ENCODE results near the gene HCCS.

Gene HCCS

GRCh38 chrX:11111037-11111851, at the start of gene HCCS:
TSS of gene HCCS (plus strand) at chrX:11111332. CDS start at chrX:11112061, 729 bp downstream.
- in situ Hi-C loops (cut with MboI; ENCODE audit: low sequenced_read_pairs), result no loop called here

DNA sequence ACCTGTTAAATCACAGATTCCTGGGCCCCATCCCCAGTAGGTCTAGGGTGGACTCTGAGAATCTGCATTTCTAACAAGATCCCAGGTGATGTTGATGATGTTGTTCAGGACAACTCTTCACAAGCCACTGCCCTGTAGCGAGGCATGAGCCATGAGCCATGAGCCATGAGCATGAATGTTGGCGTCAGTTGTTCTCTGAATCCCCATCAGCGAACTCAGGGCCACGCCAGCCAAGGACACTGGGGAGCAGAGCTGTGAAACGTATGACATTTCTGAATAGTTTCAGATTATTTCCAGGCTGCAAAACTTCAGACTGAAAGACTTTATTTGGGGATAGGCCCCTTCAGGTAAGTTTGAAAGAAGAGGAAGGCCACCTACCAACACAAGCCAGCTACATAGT, 46.9 kb upstream of the HCCS start:
- in situ Hi-C loops (cut with MboI; ENCODE audit: low sequenced_read_pairs), result no loop called here

DNA sequence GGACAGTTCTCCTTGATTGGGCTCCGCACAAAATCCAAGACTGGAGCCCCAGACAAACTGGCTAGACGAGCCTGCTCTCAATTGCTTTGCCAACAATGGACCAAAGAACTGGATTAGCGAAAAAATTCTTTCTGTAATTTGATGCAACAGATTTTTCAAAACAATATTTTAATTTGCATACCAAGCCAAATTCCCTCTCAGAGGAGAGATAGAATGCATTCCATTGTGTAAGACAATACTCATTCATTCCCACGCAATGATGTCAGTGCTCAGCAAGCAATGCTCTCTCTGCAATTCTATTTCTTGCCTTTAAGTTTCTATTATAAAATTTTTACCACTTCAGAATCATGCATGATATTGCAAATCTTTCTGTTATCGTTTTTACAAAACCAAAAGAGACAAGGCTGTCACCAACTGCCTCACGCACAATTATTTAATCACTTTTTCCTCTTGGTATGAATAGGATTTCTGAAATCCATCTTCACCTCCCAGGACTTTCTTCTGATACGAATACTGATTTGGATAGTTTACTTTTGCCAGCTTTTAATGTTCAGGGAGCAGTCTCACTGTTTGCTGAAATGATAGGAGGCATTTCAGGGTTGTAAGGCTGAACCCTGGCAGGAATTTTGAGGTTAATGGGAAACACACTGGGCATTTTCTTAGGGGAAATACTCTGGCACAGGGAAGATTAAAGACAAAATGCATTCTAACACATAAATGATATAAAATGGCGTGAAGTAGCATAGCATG, 46.1 kb upstream of the HCCS start:
- in situ Hi-C loops (cut with MboI; ENCODE audit: low sequenced_read_pairs), result no loop called here

DNA sequence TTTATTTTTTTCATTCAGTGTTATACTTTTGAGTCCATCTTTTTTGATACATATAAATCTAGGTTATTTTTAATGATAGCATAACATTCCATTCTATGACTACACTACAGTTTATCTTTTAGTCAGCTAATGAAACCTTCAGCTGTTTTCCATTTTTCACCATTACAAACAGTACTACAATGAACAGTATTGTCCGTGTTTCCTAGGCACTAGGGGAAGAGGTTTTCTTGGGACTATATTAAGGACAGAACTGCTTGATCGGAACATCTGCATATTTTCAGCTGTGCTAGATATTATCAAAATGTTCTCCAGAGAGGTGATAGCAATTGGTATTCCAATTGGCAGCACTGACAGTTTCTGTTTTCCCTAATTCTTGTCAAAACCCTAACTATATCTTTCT, 44.3 kb upstream of the HCCS start:
- in situ Hi-C loops (cut with MboI; ENCODE audit: low sequenced_read_pairs), result no loop called here

GRCh38 chrX:11073381-11073780, 37.8 kb upstream of the HCCS start:
- in situ Hi-C loops (cut with MboI; ENCODE audit: low sequenced_read_pairs), result no loop called here

- in situ Hi-C loops (cut with MboI; ENCODE audit: low sequenced_read_pairs), result no loop called here
These were observed 30.3 kb upstream of the HCCS start for GRCh38 chrX:11080741-11081305.

DNA sequence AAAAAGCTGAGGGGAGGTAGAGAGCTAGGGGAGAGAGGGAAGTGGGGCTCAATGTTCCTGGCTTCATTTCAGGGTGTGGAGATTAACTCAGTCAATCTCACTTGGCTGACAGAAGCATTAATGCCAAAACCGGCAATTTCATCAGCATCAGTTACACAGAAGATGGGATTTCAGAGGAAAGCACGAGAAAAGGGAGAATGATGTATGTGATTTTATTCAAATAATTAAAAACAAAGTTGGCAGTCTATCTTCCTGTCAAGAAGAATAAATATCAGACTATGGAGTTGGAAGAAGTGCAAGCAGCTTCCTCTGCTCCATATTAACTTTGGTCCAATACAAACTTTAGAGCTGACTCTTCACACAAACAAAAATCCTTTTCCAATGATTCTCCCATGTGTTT, 29.6 kb upstream of the HCCS start:
- in situ Hi-C loops (cut with MboI; ENCODE audit: low sequenced_read_pairs), result no loop called here

- in situ Hi-C loops (cut with MboI; ENCODE audit: low sequenced_read_pairs), result no loop called here
These were observed 25.8 kb upstream of the HCCS start for GRCh38 chrX:11085305-11085704.

DNA sequence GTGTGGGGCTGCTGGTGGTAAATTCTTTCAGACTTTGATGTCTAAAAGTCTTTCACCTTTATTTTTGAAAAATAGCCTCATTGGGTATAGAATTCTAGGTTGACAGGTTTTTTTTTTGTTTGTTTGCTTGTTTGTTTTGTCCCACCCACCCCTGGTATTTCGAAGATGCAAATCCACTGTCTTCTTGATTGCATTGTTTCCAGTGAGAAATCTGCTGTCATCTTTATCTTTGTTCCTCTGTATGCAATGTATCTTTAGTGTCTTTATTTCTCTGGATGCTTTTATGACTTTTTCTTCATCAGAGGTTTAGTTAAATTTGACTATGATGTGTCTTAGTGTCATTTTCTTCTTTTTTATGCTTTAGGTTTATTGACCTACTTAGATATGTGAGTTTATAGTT, 21.3 kb upstream of the HCCS start:
- in situ Hi-C loops (cut with MboI; ENCODE audit: low sequenced_read_pairs), result no loop called here

DNA sequence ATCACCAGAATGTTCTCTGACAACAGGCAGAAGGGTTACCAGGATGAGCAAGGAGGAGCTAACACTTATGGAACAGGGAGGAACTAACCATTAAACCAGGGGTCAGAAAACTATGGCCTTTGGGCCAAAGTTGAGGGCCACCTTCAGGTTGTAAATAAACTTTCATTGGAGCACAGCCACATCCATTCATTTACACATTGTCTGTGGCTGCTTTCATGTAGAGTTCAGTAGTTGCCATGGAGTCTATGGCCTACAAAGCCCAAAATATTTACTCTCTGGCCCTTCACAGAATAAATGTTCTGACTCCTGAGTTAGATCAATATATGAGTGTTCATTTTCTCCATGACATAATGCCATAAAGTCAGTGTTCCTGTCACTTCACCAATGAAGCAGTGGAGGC, 13.2 kb upstream of the HCCS start:
- in situ Hi-C loops (cut with MboI; ENCODE audit: low sequenced_read_pairs), result no loop called here

- in situ Hi-C loops (cut with MboI; ENCODE audit: low sequenced_read_pairs), result no loop called here
These were observed 11.7 kb upstream of the HCCS start for GRCh38 chrX:11099465-11099864.

DNA sequence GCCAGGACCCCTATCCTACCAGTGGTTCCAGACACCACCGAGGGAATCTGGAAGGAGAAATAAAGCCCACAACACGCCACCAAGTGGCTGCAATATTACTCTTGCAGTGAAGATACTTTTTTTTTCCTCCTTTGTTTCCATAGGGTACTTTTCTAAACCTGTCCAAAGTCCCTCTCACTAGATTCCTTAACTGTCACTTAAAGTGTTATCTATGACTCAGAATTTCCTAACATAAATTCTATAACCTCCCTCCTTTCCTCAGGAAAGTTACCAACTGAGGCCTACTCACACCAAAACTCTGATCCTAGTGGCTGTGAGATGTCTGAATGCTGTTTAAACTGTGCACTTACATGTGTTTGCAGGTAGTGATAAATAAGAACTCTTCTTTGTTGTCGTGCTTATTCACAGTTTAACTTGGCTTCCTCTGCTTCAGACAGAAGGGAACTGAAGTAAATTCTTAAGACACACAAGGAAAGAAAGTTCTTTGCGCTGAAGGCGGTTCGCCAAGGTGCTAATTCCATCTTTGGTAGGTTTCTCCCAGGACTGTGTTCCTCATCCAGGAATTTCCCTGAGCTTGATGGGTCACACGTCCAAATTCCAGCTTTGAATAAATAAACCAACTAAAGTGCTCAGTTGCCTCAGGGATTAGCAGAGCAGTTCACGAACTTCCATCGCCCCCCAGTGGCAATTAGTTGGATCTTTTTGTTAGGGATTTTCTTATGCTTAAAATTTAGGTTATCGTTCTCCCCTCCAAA, 10.7 kb upstream of the HCCS start:
- in situ Hi-C loops (cut with MboI; ENCODE audit: low sequenced_read_pairs), result no loop called here

DNA sequence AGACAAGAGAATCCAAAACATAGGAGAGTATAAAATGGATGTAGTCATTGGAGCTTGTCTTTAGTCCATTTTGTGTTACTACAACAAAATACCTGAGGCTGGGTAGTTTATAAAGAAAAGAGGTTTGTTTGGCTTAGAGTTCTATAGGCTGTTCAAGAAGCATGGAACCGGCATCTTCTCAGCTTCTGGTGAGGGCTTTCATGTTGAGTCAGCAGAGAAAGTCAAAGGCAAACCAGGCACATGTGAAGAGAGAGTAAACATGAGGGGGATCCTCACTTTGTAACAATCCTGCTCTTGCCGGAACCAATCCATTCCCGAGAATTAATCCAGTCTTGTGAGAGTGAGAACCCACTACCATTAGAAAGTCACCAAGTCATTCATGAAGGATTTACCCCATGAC, 8.1 kb upstream of the HCCS start:
- in situ Hi-C loops (cut with MboI; ENCODE audit: low sequenced_read_pairs), result no loop called here

GRCh38 chrX:11103751-11104150, 7.4 kb upstream of the HCCS start:
- in situ Hi-C loops (cut with MboI; ENCODE audit: low sequenced_read_pairs), result no loop called here

GRCh38 chrX:11105080-11105479, 6.1 kb upstream of the HCCS start:
- in situ Hi-C loops (cut with MboI; ENCODE audit: low sequenced_read_pairs), result no loop called here

DNA sequence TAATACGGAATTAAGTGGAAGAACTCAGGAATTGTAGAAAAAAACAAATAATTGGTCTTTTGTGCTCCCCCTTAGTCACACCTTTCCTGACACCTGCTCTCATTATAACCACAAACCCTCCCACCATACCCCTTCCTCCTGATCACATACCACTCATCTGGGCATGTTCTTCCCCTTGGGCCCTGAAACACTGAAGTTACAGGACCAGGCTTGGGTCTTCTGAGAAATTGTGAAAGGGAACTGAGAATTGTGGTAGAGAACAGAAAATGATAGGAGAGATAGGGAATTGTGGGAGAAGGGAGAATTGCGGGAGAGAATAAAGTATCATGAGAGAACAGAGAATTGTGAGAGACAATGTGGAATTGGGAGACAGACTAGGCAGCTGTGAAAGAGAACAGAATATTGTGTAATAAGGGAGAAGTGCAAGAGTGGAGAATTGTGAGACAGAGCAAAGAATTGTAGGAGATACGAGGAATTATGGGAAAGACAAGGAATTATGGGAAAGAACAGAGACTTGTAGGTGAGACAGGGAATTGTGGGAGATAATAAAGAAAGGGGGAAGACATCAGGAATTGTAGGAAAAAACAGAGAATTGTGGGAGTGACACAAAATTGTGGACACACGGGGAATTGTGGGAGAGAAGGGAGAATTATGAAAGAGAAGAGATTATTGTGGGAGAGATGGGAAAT, 2.7 kb upstream of the HCCS start:
- in situ Hi-C loops (cut with MboI; ENCODE audit: low sequenced_read_pairs), result no loop called here

- in situ Hi-C loops (cut with MboI; ENCODE audit: low sequenced_read_pairs), result no loop called here
These were observed 1.2 kb upstream of the HCCS start for GRCh38 chrX:11109968-11110367.

- in situ Hi-C loops (cut with MboI; ENCODE audit: low sequenced_read_pairs), result no loop called here
These were observed 815 bp downstream of the HCCS start for GRCh38 chrX:11111947-11112346.

GRCh38 chrX:11113731-11114130, 2.6 kb downstream of the HCCS start:
- in situ Hi-C loops (cut with MboI; ENCODE audit: low sequenced_read_pairs), result no loop called here

- in situ Hi-C loops (cut with MboI; ENCODE audit: low sequenced_read_pairs), result no loop called here
These were observed 6.6 kb downstream of the HCCS start for GRCh38 chrX:11117745-11118144.

Measured in HL-60/S4 treated with retinoic acid at 250 ng/mL for 4 days and 3 days (cell line).